GM21717 (cell line): ENCODE measurements around the gene SPATA46.

Source experiments
- ATAC-seq: cut with Tn5 transposase; IDR thresholded peaks from one replicate; pipeline ENCODE4 v1.9.1; 2021; ENCODE audit warnings: mild to moderate bottlenecking, moderate library complexity; ENCODE audit not compliant: unreplicated experiment

The SPATA46 gene

GRCh38 chr1:162375463-162375862 is 1.2 kb downstream of the SPATA46 start:
- ATAC-seq: no peak

GRCh38 chr1:162374406-162374805 is 2.2 kb downstream of the SPATA46 start:
- no peak for ATAC-seq

- no peak for ATAC-seq
Measured at GRCh38 chr1:162373541-162374260, 3.0 kb downstream of the SPATA46 start.

- no peak for ATAC-seq
Measured at GRCh38 chr1:162373072-162373427, 3.6 kb downstream of the SPATA46 start.

- ATAC-seq: no peak
Measured at GRCh38 chr1:162372159-162373071, 4.2 kb downstream of the SPATA46 start.

GRCh38 chr1:162371611-162372010 is 5.0 kb downstream of the SPATA46 start:
- no peak for ATAC-seq

GRCh38 chr1:162370721-162371120 is 5.9 kb downstream of the SPATA46 start:
- no peak for ATAC-seq

- no peak for ATAC-seq
Measured at GRCh38 chr1:162370161-162370560, 6.5 kb downstream of the SPATA46 start.

- no peak for ATAC-seq
Measured at GRCh38 chr1:162369571-162369970, 7.1 kb downstream of the SPATA46 start.

- no peak for ATAC-seq
Measured at GRCh38 chr1:162368451-162368850, 8.2 kb downstream of the SPATA46 start.

- no peak for ATAC-seq
Measured at GRCh38 chr1:162367772-162368171, 8.9 kb downstream of the SPATA46 start.

GRCh38 chr1:162367073-162367472 is 9.6 kb downstream of the SPATA46 start:
- ATAC-seq: no peak

GRCh38 chr1:162366671-162367070 is 10.0 kb downstream of the SPATA46 start:
- no peak for ATAC-seq

GRCh38 chr1:162366149-162366548 is 10.5 kb downstream of the SPATA46 start:
- no peak for ATAC-seq

GRCh38 chr1:162365284-162366020 is 11.2 kb downstream of the SPATA46 start:
- no peak for ATAC-seq

GRCh38 chr1:162364498-162364897 is 12.2 kb downstream of the SPATA46 start:
- ATAC-seq: no peak

- ATAC-seq: no peak
Measured at GRCh38 chr1:162363823-162364222, 12.8 kb downstream of the SPATA46 start.

GRCh38 chr1:162361349-162361748 is 15.3 kb downstream of the SPATA46 start:
- no peak for ATAC-seq

- no peak for ATAC-seq
Measured at GRCh38 chr1:162360874-162361260, 15.8 kb downstream of the SPATA46 start.

- no peak for ATAC-seq
Measured at GRCh38 chr1:162360237-162360873, 16.3 kb downstream of the SPATA46 start.
